IMR-90 (cell line): ENCODE data around the gene C2CD4B. TPM values are rescaled to one million over a fixed set of nuclear protein-coding genes. Genes with fewer than 3 reads are reported as not detected.

Source experiments
- ATAC-seq: fragments of 200-7000 bp; cut with Tn5 transposase; 2 replicates; pipeline ENCODE4 v1.9.1; 2020; ENCODE audit warnings: low read depth, mild to moderate bottlenecking, moderate library complexity
- BruUV-seq: library from RNA; stranded (reverse); fragments of 400-500 nt; replicated peaks from 2 replicates; lab custom pipeline; 2021; lab: Mats Ljungman, UMichigan
- CTCF ChIA-PET: fragments of 300-600 bp; formaldehyde crosslinking; extraction: SDS; loops from one replicate; lab custom pipeline; 2021; ENCODE audit warnings: antibody characterized with exemption; lab: Yijun Ruan, JAX
- POLR2A ChIA-PET: fragments of 300-600 bp; sonication (Branson Sonifier 250); formaldehyde crosslinking; loops from one replicate; lab custom pipeline; 2022; ENCODE audit warnings: antibody characterized with exemption; ENCODE audit not compliant: unreplicated experiment; lab: Charles Lee
- DNase-seq: peaks from one replicate; pipeline ENCODE4 v3.0.0; 2013
- H2AFZ ChIP-seq: replicated peaks from 2 replicates; pipeline ENCODE3; 2013; ENCODE audit warnings: low read length, mild to moderate bottlenecking; ENCODE audit not compliant: poor library complexity
- H2AK5ac ChIP-seq: 2 replicates; pipeline ENCODE4 v1.6.1; 2013; ENCODE audit warnings: low read depth, low read length, inconsistent platforms
- H2AK9ac ChIP-seq: replicated peaks from 2 replicates; pipeline ENCODE3; 2013; ENCODE audit warnings: mild to moderate bottlenecking, low read depth, low read length, moderate library complexity; ENCODE audit not compliant: poor library complexity
- H2BK120ac ChIP-seq: 2 replicates; pipeline ENCODE4 v1.6.1; 2013; ENCODE audit warnings: low read depth, low read length, inconsistent platforms
- H2BK15ac ChIP-seq: 3 replicates; pipeline ENCODE4 v1.6.1; 2013; ENCODE audit warnings: low read depth, low read length, inconsistent platforms
- H2BK20ac ChIP-seq: 2 replicates; pipeline ENCODE4 v1.6.1; 2013; ENCODE audit warnings: low read depth, mild to moderate bottlenecking, inconsistent platforms, low read length, moderate library complexity
- H2BK5ac ChIP-seq: 2 replicates; pipeline ENCODE4 v1.6.1; 2013; ENCODE audit warnings: mild to moderate bottlenecking, low read depth, low read length, inconsistent platforms; ENCODE audit not compliant: poor library complexity, severe bottlenecking
- H3K14ac ChIP-seq: replicated peaks from 2 replicates; pipeline ENCODE4 v1.6.1; 2013; ENCODE audit warnings: low read depth, low read length, inconsistent platforms
- H3K18ac ChIP-seq: 2 replicates; pipeline ENCODE4 v1.6.1; 2013; ENCODE audit warnings: low read depth, low read length, control low read depth
- H3K23ac ChIP-seq: 2 replicates; pipeline ENCODE4 v1.6.1; 2013; ENCODE audit warnings: low read depth, low read length, inconsistent platforms
- H3K27ac ChIP-seq: 2 replicates; pipeline ENCODE4 v1.5.1; 2013; ENCODE audit warnings: mild to moderate bottlenecking, control low read depth, low read length; ENCODE audit not compliant: insufficient read depth
- H3K27me3 ChIP-seq: 2 replicates; pipeline ENCODE4 v1.6.1; 2013; ENCODE audit warnings: low read length; ENCODE audit not compliant: control insufficient read depth, insufficient read depth
- H3K36me3 ChIP-seq: 2 replicates; pipeline ENCODE4 v1.6.1; 2013; ENCODE audit warnings: low read length, mixed read lengths; ENCODE audit not compliant: control insufficient read depth, insufficient read depth
- H3K4ac ChIP-seq: 2 replicates; pipeline ENCODE4 v1.6.1; 2013; ENCODE audit warnings: low read depth, low read length, inconsistent platforms
- H3K4me1 ChIP-seq: 2 replicates; pipeline ENCODE4 v1.6.1; 2013; ENCODE audit warnings: low read length, mixed read lengths; ENCODE audit not compliant: control insufficient read depth, insufficient read depth
- H3K4me2 ChIP-seq: 2 replicates; pipeline ENCODE4 v1.6.1; 2013; ENCODE audit warnings: low read depth, mild to moderate bottlenecking, control low read depth, low read length, moderate library complexity
- H3K4me3 ChIP-seq: 2 replicates; pipeline ENCODE4 v1.5.1; 2013; ENCODE audit warnings: low read depth, mild to moderate bottlenecking, control low read depth, low read length, moderate library complexity; ENCODE audit not compliant: insufficient read depth
- H3K56ac ChIP-seq: 2 replicates; pipeline ENCODE4 v1.6.1; 2013; ENCODE audit warnings: low read length, inconsistent platforms; ENCODE audit not compliant: insufficient read depth; ENCODE audit errors: extremely low read depth
- H3K79me1 ChIP-seq, 2 experiments: 2 replicates each; pipeline ENCODE4 v1.6.1; 2013; ENCODE audit warnings: low read length in 2 of 2, inconsistent platforms in 1 of 2, low read depth in 1 of 2
- H3K9ac ChIP-seq: 2 replicates; pipeline ENCODE4 v1.6.1; 2013; ENCODE audit warnings: low read depth, low read length, control low read depth
- H3K9me1 ChIP-seq: 2 replicates; pipeline ENCODE4 v1.6.1; 2013; ENCODE audit warnings: low read length, inconsistent platforms; ENCODE audit not compliant: insufficient read depth
- H3K9me3 ChIP-seq: 2 replicates; pipeline ENCODE4 v1.6.1; 2013; ENCODE audit warnings: low read length; ENCODE audit not compliant: control insufficient read depth, insufficient read depth
- H4K20me1 ChIP-seq: 2 replicates; pipeline ENCODE4 v1.6.1; 2013; ENCODE audit warnings: low read length, inconsistent platforms; ENCODE audit not compliant: insufficient read depth
- H4K5ac ChIP-seq: 2 replicates; pipeline ENCODE4 v1.6.1; 2013; ENCODE audit warnings: mild to moderate bottlenecking, low read depth, low read length, control low read depth
- H4K8ac ChIP-seq, 2 experiments: 2 replicates each; pipeline ENCODE4 v1.6.1; 2013; ENCODE audit warnings: low read depth in 2 of 2, low read length in 2 of 2, control low read depth in 1 of 2, inconsistent platforms in 1 of 2
- H4K91ac ChIP-seq: 2 replicates; pipeline ENCODE4 v1.6.1; 2013; ENCODE audit warnings: low read depth, low read length, inconsistent platforms; ENCODE audit not compliant: insufficient read depth
- CEBPB ChIP-seq: IDR thresholded peaks from 2 replicates; pipeline ENCODE4 v1.6.1; 2012; ENCODE audit warnings: low read depth, low read length, improper control_type of control experiment
- FOS ChIP-seq: fragments of 150-350 bp; IDR thresholded peaks from 2 replicates; pipeline ENCODE4 v1.6.1; 2016; ENCODE audit warnings: low read depth, low read length
- MAFK ChIP-seq: IDR thresholded peaks from 2 replicates; pipeline ENCODE4 v1.6.1; 2012; ENCODE audit warnings: low read depth, low read length, improper control_type of control experiment
- MAZ ChIP-seq: IDR thresholded peaks from 2 replicates; pipeline ENCODE4 v1.6.1; 2012; ENCODE audit warnings: low read depth, mild to moderate bottlenecking, low read length, improper control_type of control experiment, moderate library complexity, borderline replicate concordance
- NFE2L2 ChIP-seq: fragments of 150-350 bp; IDR thresholded peaks from 2 replicates; pipeline ENCODE4 v1.6.1; 2016; ENCODE audit warnings: low read depth, mild to moderate bottlenecking, low read length
- RAD21 ChIP-seq: IDR thresholded peaks from 2 replicates; pipeline ENCODE4 v1.6.1; 2012; ENCODE audit warnings: low read length, improper control_type of control experiment
- WGBS, 2 experiments: methylation state at CpG; one replicate each; pipeline versions ENCODE4 v1.1.5 to v1.1.7; 2013; ENCODE audit warnings: missing lambda C conversion rate in 2 of 2; ENCODE audit not compliant: insufficient read length in 1 of 2; ENCODE audit errors: extremely low coverage in 2 of 2; 5-methylcytosine and 5-hydroxymethylcytosine counted together
- dilution Hi-C: fragments of 300-500 bp; cut with HindIII; formaldehyde crosslinking; loops from one replicate; pipeline ENCODE4 v1.14.3; 2018; ENCODE audit warnings: low sequenced_read_pairs; ENCODE audit not compliant: unreplicated experiment
- in situ Hi-C: fragments of 300-500 bp; cut with MboI; formaldehyde crosslinking; loops from 3 replicates; pipeline ENCODE4 v1.14.3; 2019; ENCODE audit warnings: low sequenced_read_pairs, inconsistent platforms, mixed read lengths
- intact Hi-C: fragments of 100-400 bp; cut with micrococcal nuclease; formaldehyde crosslinking; loops from 2 replicates; pipeline ENCODE4 v1.10.0; 2022
- polyA plus RNA-seq, 3 experiments: library from polyadenylated mRNA; depleted of rRNA; stranded (reverse); fragments of >200 nt; gene quantifications; 2 replicates each; pipeline ENCODE4 v1.2.3, GENCODE V29; 2012; ENCODE audit warnings: low replicate concordance in 1 of 3
- total RNA-seq: library from RNA; depleted of rRNA; stranded (reverse); fragments of >200 nt; gene quantifications from 2 replicates; pipeline ENCODE4 v1.2.3, GENCODE V29; 2012
- TF ChIP-seq, protein P1 (sequence below): conservative IDR thresholded peaks from 2 replicates; pipeline ENCODE4 v1.5.1; 2012; ENCODE audit warnings: mild to moderate bottlenecking, low read depth, low read length, improper control_type of control experiment
- TF ChIP-seq, protein P2 (sequence below): fragments of 150-350 bp; IDR thresholded peaks from 2 replicates; pipeline ENCODE4 v1.6.1; 2016; ENCODE audit warnings: low read depth, mild to moderate bottlenecking, low read length, moderate library complexity, borderline replicate concordance

The C2CD4B gene
- total and polyA plus RNA-seq, 2 of the 4 experiments (the other 2 are of a cell fraction): not detected

DNA sequence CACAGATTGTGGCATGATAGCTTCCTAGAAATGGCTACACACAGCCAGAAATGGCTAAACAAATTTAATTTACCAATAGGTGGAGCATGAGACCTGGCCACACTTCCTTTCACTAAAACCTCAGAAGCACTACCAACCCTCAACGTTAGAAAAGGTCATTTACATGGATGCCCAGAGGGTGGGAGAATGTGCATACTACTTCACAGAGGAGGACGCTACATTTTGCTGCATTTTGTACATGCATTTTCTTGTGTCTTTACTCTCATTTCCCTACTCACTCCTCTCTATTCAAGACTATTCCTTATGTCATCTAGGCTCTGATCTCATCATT is 40.1 kb downstream of the C2CD4B start:
- Histone ChIP-seq H3K56ac (no peak overlapping the region), H2BK120ac (no peak overlapping the region), H4K5ac (no peak overlapping the region), H3K14ac (no peak overlapping the region), H3K27me3 (peaks cover 5% of the 10 kb centered on the region), H4K8ac (no peak overlapping the region), H3K79me1 (no peaks in the 10 kb centered on the region), H3K4me2 (no peak overlapping the region), H3K9me3 (no peaks in the 10 kb centered on the region; the same call in 1 of the 2 replicates), H2BK20ac (no peak overlapping the region), H4K20me1 (no peaks in the 10 kb centered on the region), H3K36me3 (no peaks in the 10 kb centered on the region), H3K27ac (no peak overlapping the region), H3K18ac (no peak overlapping the region), H3K4me3 (no peak overlapping the region), H2BK5ac (no peak overlapping the region), H3K4ac (no peak overlapping the region), H2BK15ac (no peak overlapping the region), H4K91ac (no peak overlapping the region), H3K4me1 (no peaks in the 10 kb centered on the region), H2AFZ (no peak overlapping the region), H2AK9ac (no peak overlapping the region), H3K23ac (no peak overlapping the region), H3K9ac (no peak overlapping the region), H3K9me1 (0 out of 2 replicates have a peak, but pooled peaks cover 2% of the 10 kb centered on the region), H2AK5ac (no peak overlapping the region)
- CTCF ChIA-PET: interaction anchor here (0.8 kb wide), 1 partner anchor 182 kb away, joined by 4 read pairs; no protein-coding TSS in a partner anchor
- in situ Hi-C loops (no loop called here), intact Hi-C loops (no loop called here), dilution Hi-C loops (no loop called here)
- no CpG with 5 or more reads among the region's 2 CpGs for WGBS, 2 experiments
- no TSS peak for BruUV-seq
- POLR2A ChIA-PET: no interaction called here
- TF ChIP-seq FOS (no peak), RAD21 (no peak), NFE2L2 (no peak), MAFK (no peak), CEBPB (no peak), MAZ (no peak)
- TF ChIP-seq, protein P1, sequence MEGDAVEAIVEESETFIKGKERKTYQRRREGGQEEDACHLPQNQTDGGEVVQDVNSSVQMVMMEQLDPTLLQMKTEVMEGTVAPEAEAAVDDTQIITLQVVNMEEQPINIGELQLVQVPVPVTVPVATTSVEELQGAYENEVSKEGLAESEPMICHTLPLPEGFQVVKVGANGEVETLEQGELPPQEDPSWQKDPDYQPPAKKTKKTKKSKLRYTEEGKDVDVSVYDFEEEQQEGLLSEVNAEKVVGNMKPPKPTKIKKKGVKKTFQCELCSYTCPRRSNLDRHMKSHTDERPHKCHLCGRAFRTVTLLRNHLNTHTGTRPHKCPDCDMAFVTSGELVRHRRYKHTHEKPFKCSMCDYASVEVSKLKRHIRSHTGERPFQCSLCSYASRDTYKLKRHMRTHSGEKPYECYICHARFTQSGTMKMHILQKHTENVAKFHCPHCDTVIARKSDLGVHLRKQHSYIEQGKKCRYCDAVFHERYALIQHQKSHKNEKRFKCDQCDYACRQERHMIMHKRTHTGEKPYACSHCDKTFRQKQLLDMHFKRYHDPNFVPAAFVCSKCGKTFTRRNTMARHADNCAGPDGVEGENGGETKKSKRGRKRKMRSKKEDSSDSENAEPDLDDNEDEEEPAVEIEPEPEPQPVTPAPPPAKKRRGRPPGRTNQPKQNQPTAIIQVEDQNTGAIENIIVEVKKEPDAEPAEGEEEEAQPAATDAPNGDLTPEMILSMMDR: no peak
- TF ChIP-seq, protein P2, sequence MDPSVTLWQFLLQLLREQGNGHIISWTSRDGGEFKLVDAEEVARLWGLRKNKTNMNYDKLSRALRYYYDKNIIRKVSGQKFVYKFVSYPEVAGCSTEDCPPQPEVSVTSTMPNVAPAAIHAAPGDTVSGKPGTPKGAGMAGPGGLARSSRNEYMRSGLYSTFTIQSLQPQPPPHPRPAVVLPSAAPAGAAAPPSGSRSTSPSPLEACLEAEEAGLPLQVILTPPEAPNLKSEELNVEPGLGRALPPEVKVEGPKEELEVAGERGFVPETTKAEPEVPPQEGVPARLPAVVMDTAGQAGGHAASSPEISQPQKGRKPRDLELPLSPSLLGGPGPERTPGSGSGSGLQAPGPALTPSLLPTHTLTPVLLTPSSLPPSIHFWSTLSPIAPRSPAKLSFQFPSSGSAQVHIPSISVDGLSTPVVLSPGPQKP: no peak
- DNase-seq (no peak), ATAC-seq (no peak)
